Fibroblast of skin of back (primary cell): Measurements from ENCODE around the gene CP.

ENCODE experiments used
- DNase-seq: peaks from one replicate; pipeline ENCODE4 v3.0.0-alpha.2; 2013

CP gene

GRCh38 chr3:149181182-149181581, 40.4 kb downstream of the CP start:
- DNase-seq = no peak

- DNase-seq = peak; percentile 97
These were observed 41.5 kb downstream of the CP start for GRCh38 chr3:149180057-149180573.

- peak; percentile 75 for DNase-seq
These were observed 42.4 kb downstream of the CP start for GRCh38 chr3:149179220-149179619.

GRCh38 chr3:149177122-149177521, 44.5 kb downstream of the CP start:
- no peak for DNase-seq

GRCh38 chr3:149174901-149175300, 46.7 kb downstream of the CP start:
- DNase-seq = peak; percentile 30

- peak; percentile 18 for DNase-seq
These were observed 51.0 kb downstream of the CP start for GRCh38 chr3:149170672-149171071.

GRCh38 chr3:149167898-149168297, 53.7 kb downstream of the CP start:
- DNase-seq = no peak

GRCh38 chr3:149163066-149163465, 58.6 kb downstream of the CP start:
- no peak for DNase-seq

- no peak for DNase-seq
These were observed 59.6 kb downstream of the CP start for GRCh38 chr3:149162007-149162406.

GRCh38 chr3:149160754-149161300, 60.8 kb downstream of the CP start:
- DNase-seq = peak; percentile 58

- DNase-seq = no peak
These were observed 68.2 kb downstream of the CP start for GRCh38 chr3:149153402-149153801.

GRCh38 chr3:149152420-149152819, 69.2 kb downstream of the CP start:
- DNase-seq = peak; percentile 16

GRCh38 chr3:149151843-149152242, 69.8 kb downstream of the CP start:
- DNase-seq = peak; percentile 69

GRCh38 chr3:149150436-149150835, 71.2 kb downstream of the CP start:
- no peak for DNase-seq

GRCh38 chr3:149145974-149146373, 75.7 kb downstream of the CP start:
- no peak for DNase-seq

GRCh38 chr3:149145356-149145755, 76.3 kb downstream of the CP start:
- DNase-seq = no peak

- no peak for DNase-seq
These were observed 78.9 kb downstream of the CP start for GRCh38 chr3:149142682-149143081.

- no peak for DNase-seq
These were observed 87.1 kb downstream of the CP start for GRCh38 chr3:149134575-149134974.

- no peak for DNase-seq
These were observed 90.0 kb downstream of the CP start for GRCh38 chr3:149131589-149131988.

GRCh38 chr3:149129326-149130205, 92.1 kb downstream of the CP start, which contains the start of gene HPS3:
Gene HPS3, plus strand, starts transcription at chr3:149129638. Its CDS starts 86 bp downstream, at chr3:149129724.
- peak; percentile 87 for DNase-seq

- DNase-seq = no peak
These were observed 92.8 kb downstream of the CP start for GRCh38 chr3:149128821-149129220.

GRCh38 chr3:149122721-149123578, 98.7 kb downstream of the CP start:
- peak; percentile 22 for DNase-seq
